Activated CD4-positive, alpha-beta T cell treated with anti-CD3 and anti-CD28 coated beads for 36 hours (primary cell): Measurements from ENCODE around the gene TLN1. TPM values are rescaled to one million over a fixed set of nuclear protein-coding genes. Genes with fewer than 3 reads are reported as not detected.

Experiments used
- ATAC-seq: fragments of 200-7000 bp; cut with Tn5 transposase; one replicate; pipeline ENCODE4 v1.10.0; 2021; ENCODE audit warnings: mild to moderate bottlenecking, moderate library complexity
- CTCF ChIA-PET: fragments of 350-600 bp; sonication (Branson Sonifier 250); formaldehyde crosslinking; loops from one replicate; lab custom pipeline; 2021; ENCODE audit warnings: antibody characterized with exemption; lab: Charles Lee
- POLR2A ChIA-PET: fragments of 350-600 bp; sonication (Branson Sonifier 250); formaldehyde crosslinking; loops from one replicate; lab custom pipeline; 2021; ENCODE audit warnings: antibody characterized with exemption, inconsistent platforms; lab: Charles Lee
- DNase-seq: peaks from one replicate; pipeline ENCODE4 v3.0.0-alpha.2; 2020
- H3K27ac Mint-ChIP-seq: one replicate; pipeline ENCODE4 v1.8.0; 2021; ENCODE audit warnings: mixed read lengths
- H3K27me3 Mint-ChIP-seq: one replicate; pipeline ENCODE4 v1.8.0; 2021; ENCODE audit warnings: mixed read lengths
- H3K36me3 Mint-ChIP-seq: one replicate; pipeline ENCODE4 v1.8.0; 2021; ENCODE audit warnings: low read depth, mixed read lengths
- H3K4me1 Mint-ChIP-seq: one replicate; pipeline ENCODE4 v1.8.0; 2021; ENCODE audit warnings: mixed read lengths
- H3K4me3 Mint-ChIP-seq: one replicate; pipeline ENCODE4 v1.8.0; 2021; ENCODE audit warnings: mild to moderate bottlenecking, moderate library complexity, mixed read lengths
- H3K9me3 Mint-ChIP-seq: one replicate; pipeline ENCODE4 v1.8.0; 2021; ENCODE audit warnings: low read depth, mixed read lengths
- intact Hi-C, 2 experiments: fragments of 100-400 bp; cut with DNase I in 1 of 2; cut with micrococcal nuclease in 1 of 2; formaldehyde crosslinking; loops; one replicate each; pipeline versions ENCODE4 v1.14.2 to v1.15.1; 2022 to 2024; cut with DNase I, micrococcal nuclease
- total RNA-seq, 2 experiments: library from RNA; stranded (reverse); gene quantifications; one replicate each; pipeline ENCODE4 v1.2.3, GENCODE V29; 2021

TLN1 gene
- total RNA-seq, 2 experiments from 2014 or later = 217 to 238 TPM

DNA sequence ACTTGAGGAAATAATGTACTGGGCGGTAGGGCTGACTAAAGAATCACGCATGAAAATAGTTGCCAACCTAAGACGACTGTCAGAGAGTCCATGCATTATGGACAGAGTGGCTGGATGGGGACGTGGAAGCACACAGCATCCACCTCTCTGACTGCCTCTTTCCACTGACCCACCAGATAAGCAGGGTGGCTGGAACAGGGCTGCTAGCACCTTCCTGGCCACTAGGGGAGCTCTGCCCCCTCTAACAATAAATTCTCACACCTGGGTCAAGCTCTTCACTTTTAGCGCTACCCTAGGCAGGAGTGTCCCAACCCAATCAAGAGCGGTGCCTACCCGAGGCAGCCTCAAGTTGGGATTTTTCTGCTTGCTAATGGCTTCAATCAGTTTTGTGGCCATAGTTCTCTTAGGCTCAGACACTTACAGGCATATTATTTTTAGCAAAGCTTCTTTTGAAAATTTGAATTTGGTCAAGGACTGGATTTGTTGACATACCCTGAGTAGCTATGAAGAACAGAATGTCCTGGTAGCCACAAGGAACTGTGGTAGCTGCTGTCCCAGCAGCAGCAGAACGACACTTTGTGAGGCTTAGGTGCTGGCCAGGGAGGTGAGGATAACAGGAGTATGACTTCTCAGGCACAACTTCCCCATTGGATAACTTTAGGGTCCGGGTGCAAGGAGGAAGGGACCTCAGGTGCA, 35.3 kb downstream of the TLN1 start:
- ATAC-seq = peak; percentile 90
- peaks cover 1% of the 10 kb centered on the region for H3K4me1 Mint-ChIP-seq
- DNase-seq = peak; percentile 73
- CTCF ChIA-PET = interaction anchor here (0.6 to 5.7 kb wide), 49 partner anchors 8 to 1266 kb away, joined by 3 to 68 read pairs (median 4); partner anchors contain the start of genes ARHGEF39, CCDC107, CREB3 and GBA2
- H3K27me3 Mint-ChIP-seq = no peaks in the 10 kb centered on the region
- H3K27ac Mint-ChIP-seq = no peak overlapping the region
- intact Hi-C loops = loop anchor here (1.0 to 5.0 kb wide), 2 partner anchors 38 to 39 kb away; partner anchors contain the start of genes CCDC107 (in 2 of the 2) and RMRP (in 2 of the 2)
- POLR2A ChIA-PET = interaction anchor here (0.9 to 1.2 kb wide), 3 partner anchors 8 to 12 kb away, joined by 3 to 4 read pairs (median 3); no protein-coding TSS in a partner anchor
- no peaks in the 10 kb centered on the region for H3K9me3 Mint-ChIP-seq
- no peak overlapping the region for H3K4me3 Mint-ChIP-seq
- peaks cover 22% of the 10 kb centered on the region for H3K36me3 Mint-ChIP-seq

- ATAC-seq (no peak), DNase-seq (no peak)
- intact Hi-C loops = loop anchor here (1.0 to 5.0 kb wide), 2 partner anchors 38 to 39 kb away; partner anchors contain the start of genes CCDC107 (in 2 of the 2) and RMRP (in 2 of the 2)
- H3K4me1 Mint-ChIP-seq = peaks cover 6% of the 10 kb centered on the region
- H3K36me3 Mint-ChIP-seq = peaks cover 22% of the 10 kb centered on the region
- H3K27me3 Mint-ChIP-seq = no peaks in the 10 kb centered on the region
- ChIA-PET CTCF (interaction anchor here (0.7 to 5.7 kb wide), 34 partner anchors 9 to 492 kb away, joined by 3 to 68 read pairs (median 6); partner anchors contain the start of genes ARHGEF39, CCDC107, CREB3 and RMRP), POLR2A (interaction anchor here (0.9 to 1.2 kb wide), 3 partner anchors 8 to 13 kb away, joined by 3 to 4 read pairs (median 3); no protein-coding TSS in a partner anchor)
- no peak overlapping the region for H3K27ac Mint-ChIP-seq
- H3K9me3 Mint-ChIP-seq = no peaks in the 10 kb centered on the region
- H3K4me3 Mint-ChIP-seq = no peak overlapping the region
These were observed 36.0 kb downstream of the TLN1 start for GRCh38 chr9:35695943-35696401.

GRCh38 chr9:35691757-35692301, 40.2 kb downstream of the TLN1 start:
- ATAC-seq = no peak
- Mint-ChIP-seq H3K4me3 (peak overlapping the region; percentile 71), H3K9me3 (no peaks in the 10 kb centered on the region), H3K4me1 (peaks cover 25% of the 10 kb centered on the region), H3K36me3 (peaks cover 10% of the 10 kb centered on the region), H3K27ac (no peak overlapping the region), H3K27me3 (no peaks in the 10 kb centered on the region)
- POLR2A ChIA-PET = interaction anchor here (0.7 kb wide), 1 partner anchor 27 kb away, joined by 9 read pairs; the partner anchor contains the start of gene ARHGEF39
- intact Hi-C loops = loop anchor here in 1 of 2 experiments (2.0 kb wide), 1 partner anchor 41 kb away; the partner anchor contains the start of genes CREB3 and TLN1
- DNase-seq = no peak
- CTCF ChIA-PET = interaction anchor here (1.2 to 2.5 kb wide), 6 partner anchors 22 to 80 kb away, joined by 3 to 7 read pairs (median 4); no protein-coding TSS in a partner anchor

GRCh38 chr9:35691334-35691650, 40.7 kb downstream of the TLN1 start:
- Mint-ChIP-seq H3K36me3 (peaks cover 6% of the 10 kb centered on the region), H3K4me1 (peaks cover 23% of the 10 kb centered on the region), H3K9me3 (no peaks in the 10 kb centered on the region), H3K4me3 (peak overlapping the region; percentile 71), H3K27ac (peak overlapping the region; percentile 47), H3K27me3 (no peaks in the 10 kb centered on the region)
- ATAC-seq (no peak), DNase-seq (no peak)
- POLR2A ChIA-PET = interaction anchor here (0.6 kb wide), 1 partner anchor 88 kb away, joined by 3 read pairs; no protein-coding TSS in a partner anchor
- intact Hi-C loops = loop anchor here in 1 of 2 experiments (2.0 kb wide), 1 partner anchor 42 kb away; the partner anchor contains the start of genes CREB3 and TLN1
- CTCF ChIA-PET = interaction anchor here (1.1 to 1.9 kb wide), 4 partner anchors 21 to 80 kb away, joined by 3 to 6 read pairs (median 4); no protein-coding TSS in a partner anchor

DNA sequence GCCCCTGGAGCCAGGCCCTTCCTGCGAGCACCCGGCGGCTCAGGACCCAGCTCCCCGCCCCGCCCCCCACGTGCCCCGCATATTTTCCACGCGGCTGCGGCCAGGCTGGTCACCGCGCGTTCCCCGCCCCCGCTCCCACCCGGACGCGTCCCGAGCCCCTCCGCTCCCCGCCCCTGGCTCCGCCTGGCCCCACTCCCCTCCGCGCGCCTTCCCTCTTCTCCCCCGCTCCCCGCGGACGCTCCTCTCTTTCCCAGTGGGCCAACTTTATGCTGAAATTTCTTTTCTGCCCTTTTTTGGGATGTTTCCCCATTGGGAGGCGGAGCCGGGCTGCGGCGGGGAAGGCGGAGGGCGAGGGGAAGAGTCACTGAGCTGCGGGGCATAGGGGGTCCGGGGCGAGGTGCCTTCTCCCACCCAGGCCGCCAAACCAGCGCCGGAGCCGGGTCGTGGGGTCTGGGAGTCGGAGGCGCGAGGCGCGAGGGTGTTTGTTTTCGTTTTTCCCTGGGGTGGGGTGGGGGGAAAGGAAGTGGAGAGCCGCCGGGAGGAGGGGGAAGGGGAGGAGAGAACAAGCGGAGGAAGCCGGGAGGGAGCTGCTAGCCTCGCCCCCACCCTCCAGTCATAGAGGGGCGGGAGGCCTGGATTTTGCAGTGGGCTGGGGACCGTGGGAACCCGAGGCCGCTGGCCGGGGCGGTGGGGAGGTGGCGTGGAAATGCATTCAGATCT, 41.2 kb downstream of the TLN1 start:
- no peaks in the 10 kb centered on the region for H3K27me3 Mint-ChIP-seq
- peak overlapping the region; percentile 47 for H3K27ac Mint-ChIP-seq
- no peaks in the 10 kb centered on the region for H3K9me3 Mint-ChIP-seq
- peak overlapping the region; percentile 71 for H3K4me3 Mint-ChIP-seq
- intact Hi-C loops = loop anchor here in 1 of 2 experiments (2.0 kb wide), 1 partner anchor 42 kb away; the partner anchor contains the start of genes CREB3 and TLN1
- CTCF ChIA-PET = interaction anchor here (1.1 to 1.9 kb wide), 4 partner anchors 21 to 79 kb away, joined by 3 to 6 read pairs (median 4); no protein-coding TSS in a partner anchor
- POLR2A ChIA-PET = interaction anchor here (0.6 to 1.1 kb wide), 3 partner anchors 41 to 87 kb away, joined by 3 read pairs; no protein-coding TSS in a partner anchor
- ATAC-seq (no peak), DNase-seq (peak; percentile 56)
- peaks cover 1% of the 10 kb centered on the region for H3K36me3 Mint-ChIP-seq
- H3K4me1 Mint-ChIP-seq = peaks cover 23% of the 10 kb centered on the region

GRCh38 chr9:35690294-35690613, 41.7 kb downstream of the TLN1 start:
- DNase-seq (peak; percentile 9), ATAC-seq (no peak)
- Mint-ChIP-seq H3K4me1 (peaks cover 23% of the 10 kb centered on the region), H3K27me3 (no peaks in the 10 kb centered on the region), H3K27ac (no peak overlapping the region), H3K9me3 (no peaks in the 10 kb centered on the region), H3K4me3 (peak overlapping the region; percentile 59), H3K36me3 (no peaks in the 10 kb centered on the region)
- CTCF ChIA-PET = interaction anchor here (1.1 to 1.9 kb wide), 2 partner anchors 31 to 79 kb away, joined by 3 to 4 read pairs; no protein-coding TSS in a partner anchor
- POLR2A ChIA-PET = interaction anchor here (0.8 to 1.1 kb wide), 2 partner anchors 41 to 58 kb away, joined by 3 read pairs; no protein-coding TSS in a partner anchor
- intact Hi-C loops = loop anchor here in 1 of 2 experiments (2.0 kb wide), 1 partner anchor 43 kb away; the partner anchor contains the start of genes CREB3 and TLN1

GRCh38 chr9:35689542-35690293, 42.3 kb downstream of the TLN1 start, which contains the start of gene TPM2:
TPM2 (minus strand) TSS chr9:35689925; CDS start chr9:35689817, 108 bp downstream.
- no peaks in the 10 kb centered on the region for H3K27me3 Mint-ChIP-seq
- DNase-seq (no peak), ATAC-seq (no peak)
- H3K4me3 Mint-ChIP-seq = peak within 1 kb of the TSS; percentile 71
- H3K27ac Mint-ChIP-seq = peak within 1 kb of the TSS; percentile 61
- peaks cover 23% of the 10 kb centered on the region for H3K4me1 Mint-ChIP-seq
- no peaks in the 10 kb centered on the region for H3K36me3 Mint-ChIP-seq
- CTCF ChIA-PET = interaction anchor here (0.5 to 1.9 kb wide), 3 partner anchors 31 to 205 kb away, joined by 3 to 6 read pairs (median 4); partner anchors contain the start of genes CCDC107 and RMRP
- no peaks in the 10 kb centered on the region for H3K9me3 Mint-ChIP-seq
- intact Hi-C loops = loop anchor here in 1 of 2 experiments (2.0 kb wide), 1 partner anchor 43 kb away; the partner anchor contains the start of genes CREB3 and TLN1
- POLR2A ChIA-PET = interaction anchor here (0.8 to 1.1 kb wide), 2 partner anchors 42 to 59 kb away, joined by 3 read pairs; no protein-coding TSS in a partner anchor

GRCh38 chr9:35688558-35689541, 43.1 kb downstream of the TLN1 start:
- CTCF ChIA-PET = interaction anchor here (0.5 to 1.7 kb wide), 9 partner anchors 8 to 204 kb away, joined by 3 to 6 read pairs (median 3); partner anchors contain the start of genes CCDC107 and RMRP
- peak; percentile 90 for ATAC-seq
- Mint-ChIP-seq H3K36me3 (no peaks in the 10 kb centered on the region), H3K27me3 (no peaks in the 10 kb centered on the region), H3K27ac (peak overlapping the region; percentile 61), H3K9me3 (no peaks in the 10 kb centered on the region), H3K4me1 (peaks cover 23% of the 10 kb centered on the region), H3K4me3 (peak overlapping the region; percentile 40)
- intact Hi-C loops = loop anchor here in 1 of 2 experiments (1.0 kb wide), 2 partner anchors 24 to 126 kb away; partner anchors contain the start of genes ARHGEF39 and HINT2
- peak; percentile 22 for DNase-seq
- POLR2A ChIA-PET = interaction anchor here (0.9 to 1.3 kb wide), 3 partner anchors 8 to 31 kb away, joined by 3 read pairs; partner anchors contain the start of genes ARHGEF39, CCDC107 and RMRP
